ENCODE results near the gene PPP1R26.

DNA sequence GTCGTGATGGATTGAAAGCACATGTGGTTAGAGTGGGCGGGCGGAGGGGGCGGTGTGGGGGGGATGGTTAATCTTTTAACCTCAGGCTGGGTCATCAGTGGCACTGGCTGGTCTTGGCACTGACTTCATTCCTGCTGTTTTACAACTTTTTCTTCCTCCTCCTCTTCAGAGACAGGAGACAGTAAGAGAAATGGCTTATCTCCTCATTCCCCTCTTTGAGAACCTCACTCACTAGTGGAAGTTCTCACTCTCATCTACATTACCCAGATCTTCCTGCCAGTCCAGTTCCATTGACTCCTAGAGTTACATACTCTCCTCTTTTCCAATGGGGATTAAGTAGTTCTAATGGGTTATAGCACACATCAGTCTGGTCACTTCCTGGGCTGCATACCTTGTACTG is 42.3 kb upstream of the PPP1R26 start:
- no peak for TF ChIP-seq EZH2 (IDR thresholded peaks at IDR 0.05; ENCODE audit: borderline replicate concordance, low read depth, low read length, severe bottlenecking)
- TF ChIP-seq, protein P1, sequence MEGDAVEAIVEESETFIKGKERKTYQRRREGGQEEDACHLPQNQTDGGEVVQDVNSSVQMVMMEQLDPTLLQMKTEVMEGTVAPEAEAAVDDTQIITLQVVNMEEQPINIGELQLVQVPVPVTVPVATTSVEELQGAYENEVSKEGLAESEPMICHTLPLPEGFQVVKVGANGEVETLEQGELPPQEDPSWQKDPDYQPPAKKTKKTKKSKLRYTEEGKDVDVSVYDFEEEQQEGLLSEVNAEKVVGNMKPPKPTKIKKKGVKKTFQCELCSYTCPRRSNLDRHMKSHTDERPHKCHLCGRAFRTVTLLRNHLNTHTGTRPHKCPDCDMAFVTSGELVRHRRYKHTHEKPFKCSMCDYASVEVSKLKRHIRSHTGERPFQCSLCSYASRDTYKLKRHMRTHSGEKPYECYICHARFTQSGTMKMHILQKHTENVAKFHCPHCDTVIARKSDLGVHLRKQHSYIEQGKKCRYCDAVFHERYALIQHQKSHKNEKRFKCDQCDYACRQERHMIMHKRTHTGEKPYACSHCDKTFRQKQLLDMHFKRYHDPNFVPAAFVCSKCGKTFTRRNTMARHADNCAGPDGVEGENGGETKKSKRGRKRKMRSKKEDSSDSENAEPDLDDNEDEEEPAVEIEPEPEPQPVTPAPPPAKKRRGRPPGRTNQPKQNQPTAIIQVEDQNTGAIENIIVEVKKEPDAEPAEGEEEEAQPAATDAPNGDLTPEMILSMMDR (IDR thresholded peaks at IDR 0.05; ENCODE audit: borderline replicate concordance, extremely low read depth, low read length, poor library complexity, severe bottlenecking), result no peak
